Astrocyte (in vitro differentiated cells and primary cell): ENCODE measurements around the gene AK8. TPM values are rescaled to one million over a fixed set of nuclear protein-coding genes. Genes with fewer than 3 reads are reported as not detected.
"Not testable (repeated sequence)": the region's sequence is repeated elsewhere in the genome, so short reads cannot be mapped to it uniquely, and the experiment has no call there.

ENCODE experiments used
- DNase-seq: peaks from one replicate; pipeline ENCODE4 v3.0.0-alpha.2; 2010; ENCODE audit warnings: low read depth
- FAIRE-seq: peaks from 2 replicates; lab custom pipeline; 2011; peaks lifted over from hg19 to GRCh38; lab: Jason Lieb, UNC
- H2AFZ ChIP-seq: 2 replicates; pipeline ENCODE4 v1.6.0; 2012; ENCODE audit warnings: low read depth, low read length, inconsistent platforms
- H3K27ac ChIP-seq: 2 replicates; pipeline ENCODE4 v1.5.1; 2011; ENCODE audit warnings: low read depth, low read length, inconsistent platforms
- H3K27me3 ChIP-seq: 2 replicates; pipeline ENCODE4 v1.6.0; 2011; ENCODE audit warnings: low read length, inconsistent platforms; ENCODE audit not compliant: insufficient read depth
- H3K36me3 ChIP-seq: 2 replicates; pipeline ENCODE4 v1.5.1; 2011; ENCODE audit warnings: low read length, inconsistent platforms; ENCODE audit not compliant: insufficient read depth
- H3K4me1 ChIP-seq: 2 replicates; pipeline ENCODE4 v1.5.1; 2011; ENCODE audit warnings: low read length, inconsistent platforms; ENCODE audit not compliant: insufficient read depth
- H3K4me2 ChIP-seq: 2 replicates; pipeline ENCODE4 v1.6.0; 2012; ENCODE audit warnings: low read length, inconsistent platforms
- H3K4me3 ChIP-seq: 2 replicates; pipeline ENCODE4 v1.5.1; 2011; ENCODE audit warnings: low read depth, mild to moderate bottlenecking, low read length, inconsistent platforms; ENCODE audit not compliant: insufficient read depth
- H3K79me2 ChIP-seq: 2 replicates; pipeline ENCODE4 v1.6.0; 2012; ENCODE audit warnings: mild to moderate bottlenecking, low read length, inconsistent platforms; ENCODE audit not compliant: insufficient read depth
- H3K9ac ChIP-seq: 2 replicates; pipeline ENCODE4 v1.6.0; 2012; ENCODE audit warnings: mild to moderate bottlenecking, low read length, inconsistent platforms
- H3K9me3 ChIP-seq: 2 replicates; pipeline ENCODE4 v1.5.1; 2012; ENCODE audit warnings: low read depth, mild to moderate bottlenecking, low read length, inconsistent platforms; ENCODE audit not compliant: insufficient read depth
- H4K20me1 ChIP-seq: 2 replicates; pipeline ENCODE4 v1.6.0; 2012; ENCODE audit warnings: low read length, inconsistent platforms; ENCODE audit not compliant: insufficient read depth
- H3K27ac Mint-ChIP-seq: one replicate; pipeline ENCODE4 v1.8.0; 2021; ENCODE audit warnings: mild to moderate bottlenecking, mixed read lengths; ENCODE audit not compliant: unreplicated experiment
- H3K27me3 Mint-ChIP-seq: one replicate; pipeline ENCODE4 v1.8.0; 2021; ENCODE audit warnings: low read depth, mixed read lengths; ENCODE audit not compliant: unreplicated experiment
- H3K36me3 Mint-ChIP-seq: one replicate; pipeline ENCODE4 v1.8.0; 2021; ENCODE audit warnings: low read depth, mixed read lengths; ENCODE audit not compliant: unreplicated experiment
- H3K4me1 Mint-ChIP-seq: one replicate; pipeline ENCODE4 v1.8.0; 2021; ENCODE audit warnings: low read depth, mixed read lengths; ENCODE audit not compliant: unreplicated experiment
- H3K4me3 Mint-ChIP-seq: one replicate; pipeline ENCODE4 v1.8.0; 2021; ENCODE audit warnings: mild to moderate bottlenecking, moderate library complexity, mixed read lengths; ENCODE audit not compliant: unreplicated experiment
- H3K9me3 Mint-ChIP-seq: one replicate; pipeline ENCODE4 v1.8.0; 2021; ENCODE audit warnings: mild to moderate bottlenecking, mixed read lengths; ENCODE audit not compliant: unreplicated experiment
- EZH2 ChIP-seq: IDR thresholded peaks from 2 replicates; pipeline ENCODE4 v1.6.1; 2012; ENCODE audit warnings: mild to moderate bottlenecking, low read length, inconsistent platforms; ENCODE audit not compliant: insufficient read depth
- total RNA-seq: library from RNA; stranded (reverse); gene quantifications from 2 replicates; pipeline ENCODE4 v1.2.1, GENCODE V29; 2021
- TF ChIP-seq, protein P1 (sequence below): IDR thresholded peaks from 2 replicates; pipeline ENCODE4 v1.5.1; 2011; ENCODE audit warnings: low read depth, mild to moderate bottlenecking, inconsistent platforms, low read length, moderate library complexity; ENCODE audit not compliant: insufficient read depth

The AK8 gene
- total RNA-seq, 1 donor from 2014 or later: 0.27 TPM

DNA sequence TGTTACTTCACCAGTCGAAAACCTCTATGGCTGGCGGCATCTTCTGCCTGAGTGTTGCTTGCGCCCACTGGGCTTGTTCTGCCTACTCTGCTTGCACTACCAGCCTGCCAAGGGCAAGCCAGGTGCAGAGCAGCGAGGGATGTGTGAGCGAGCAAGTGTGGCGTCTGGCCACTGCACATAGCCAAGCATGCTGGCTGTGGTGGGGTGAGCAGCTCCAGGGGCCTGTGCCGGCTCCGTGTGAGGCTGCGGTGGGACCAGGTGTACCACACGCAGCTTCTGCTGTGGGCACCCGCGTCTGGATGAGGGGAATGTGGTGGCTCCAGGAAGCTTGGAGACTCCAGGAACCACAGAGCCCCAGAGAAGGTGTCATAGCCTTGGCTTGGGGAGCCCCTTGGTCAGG, 156.4 kb downstream of the AK8 start:
- H3K9ac ChIP-seq: no peak overlapping the region
- Mint-ChIP-seq H3K36me3 (no peaks in the 10 kb centered on the region), H3K27me3 (peaks cover 44% of the 10 kb centered on the region), H3K27ac (no peak overlapping the region), H3K4me1 (peaks cover 2% of the 10 kb centered on the region), H3K4me3 (no peak overlapping the region), H3K9me3 (peaks cover 5% of the 10 kb centered on the region)
- no peak overlapping the region for H2AFZ ChIP-seq
- no peaks in the 10 kb centered on the region for H4K20me1 ChIP-seq
- H3K9me3 ChIP-seq: no peaks in the 10 kb centered on the region
- peaks cover 2% of the 10 kb centered on the region for H3K27me3 ChIP-seq
- no peaks in the 10 kb centered on the region for H3K36me3 ChIP-seq
- no peaks in the 10 kb centered on the region for H3K79me2 ChIP-seq
- FAIRE-seq: no peak
- no peaks in the 10 kb centered on the region for H3K4me1 ChIP-seq
- DNase-seq: no peak
- no peak overlapping the region for H3K4me3 ChIP-seq
- TF ChIP-seq, protein P1, sequence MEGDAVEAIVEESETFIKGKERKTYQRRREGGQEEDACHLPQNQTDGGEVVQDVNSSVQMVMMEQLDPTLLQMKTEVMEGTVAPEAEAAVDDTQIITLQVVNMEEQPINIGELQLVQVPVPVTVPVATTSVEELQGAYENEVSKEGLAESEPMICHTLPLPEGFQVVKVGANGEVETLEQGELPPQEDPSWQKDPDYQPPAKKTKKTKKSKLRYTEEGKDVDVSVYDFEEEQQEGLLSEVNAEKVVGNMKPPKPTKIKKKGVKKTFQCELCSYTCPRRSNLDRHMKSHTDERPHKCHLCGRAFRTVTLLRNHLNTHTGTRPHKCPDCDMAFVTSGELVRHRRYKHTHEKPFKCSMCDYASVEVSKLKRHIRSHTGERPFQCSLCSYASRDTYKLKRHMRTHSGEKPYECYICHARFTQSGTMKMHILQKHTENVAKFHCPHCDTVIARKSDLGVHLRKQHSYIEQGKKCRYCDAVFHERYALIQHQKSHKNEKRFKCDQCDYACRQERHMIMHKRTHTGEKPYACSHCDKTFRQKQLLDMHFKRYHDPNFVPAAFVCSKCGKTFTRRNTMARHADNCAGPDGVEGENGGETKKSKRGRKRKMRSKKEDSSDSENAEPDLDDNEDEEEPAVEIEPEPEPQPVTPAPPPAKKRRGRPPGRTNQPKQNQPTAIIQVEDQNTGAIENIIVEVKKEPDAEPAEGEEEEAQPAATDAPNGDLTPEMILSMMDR: no peak
- no peak for TF ChIP-seq EZH2
- no peak overlapping the region for H3K4me2 ChIP-seq
- no peak overlapping the region for H3K27ac ChIP-seq

DNA sequence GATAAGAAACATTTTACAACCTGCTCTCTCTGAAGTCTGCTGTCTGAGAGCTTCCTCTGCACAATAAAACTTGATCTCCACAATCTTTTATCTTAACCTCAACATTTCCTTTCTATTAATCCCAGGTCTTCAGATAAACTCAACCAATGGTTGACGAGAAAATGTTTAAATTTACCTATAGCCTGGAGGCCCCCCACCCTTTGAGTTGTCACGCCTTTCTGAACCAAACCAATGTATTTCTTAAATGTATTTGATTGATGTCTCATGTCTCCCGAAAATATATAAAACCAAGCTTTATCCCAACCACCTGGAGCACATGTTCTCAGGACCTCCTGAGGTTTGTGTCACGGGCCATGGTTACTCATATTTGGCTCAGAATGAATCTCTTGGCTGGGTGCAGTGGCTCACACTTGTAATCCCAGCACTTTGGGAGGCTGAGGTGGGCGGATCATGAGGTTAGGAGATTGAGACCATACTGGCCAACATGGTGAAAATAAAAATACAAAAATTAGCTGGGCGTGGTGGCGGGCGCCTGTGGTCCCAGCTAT, 159.6 kb downstream of the AK8 start:
- H3K4me3 Mint-ChIP-seq, H3K27ac Mint-ChIP-seq: not testable (repeated sequence)

DNA sequence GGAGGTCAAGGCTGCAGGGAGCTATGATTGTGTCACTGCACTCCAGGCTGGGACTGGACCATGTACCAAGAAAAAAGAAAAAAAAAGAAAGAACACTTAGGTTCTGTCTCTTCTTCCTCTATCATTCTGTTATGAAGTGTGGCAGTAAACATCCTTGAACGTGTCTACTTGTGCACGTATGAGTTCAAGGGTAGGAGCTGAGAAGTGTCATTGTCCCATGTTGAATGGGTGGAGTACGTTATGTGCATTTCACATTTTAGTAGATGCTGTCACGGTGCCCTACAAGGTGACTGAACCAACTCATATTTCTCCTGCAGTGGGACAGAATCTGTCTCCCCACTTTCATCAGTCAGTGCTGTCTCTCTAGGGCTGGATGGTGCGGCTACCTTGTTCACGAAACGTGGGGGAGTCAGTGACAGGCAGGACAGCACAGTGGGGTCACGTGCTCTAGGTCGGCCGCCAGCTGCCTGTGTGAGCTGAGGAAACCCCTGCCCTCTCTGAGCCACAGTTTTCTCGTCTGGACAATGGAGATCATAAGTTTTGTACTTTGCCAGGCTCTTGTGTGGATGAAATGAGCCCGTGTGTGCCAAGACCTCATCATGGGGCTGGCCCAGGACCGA, 160.6 kb downstream of the AK8 start:
- TF ChIP-seq, protein P1: no peak
- TF ChIP-seq EZH2: no peak

More for the DNA sequence above, 159.6 kb downstream of the AK8 start:
- H2AFZ ChIP-seq, H3K79me2 ChIP-seq, H3K36me3 Mint-ChIP-seq, H3K36me3 ChIP-seq, H3K4me2 ChIP-seq, H3K4me1 ChIP-seq, DNase-seq, H3K27ac ChIP-seq, H3K9me3 Mint-ChIP-seq, H3K9ac ChIP-seq, H3K27me3 ChIP-seq, H3K9me3 ChIP-seq, H4K20me1 ChIP-seq, H3K4me3 ChIP-seq, FAIRE-seq, H3K4me1 Mint-ChIP-seq: not testable (repeated sequence)
- H3K27me3 Mint-ChIP-seq: peaks cover 28% of the 10 kb centered on the region

More for the DNA sequence above, 160.6 kb downstream of the AK8 start:
- no peak overlapping the region for H3K9ac ChIP-seq
- Mint-ChIP-seq H3K4me3 (no peak overlapping the region), H3K4me1 (peaks cover 2% of the 10 kb centered on the region), H3K27ac (no peak overlapping the region), H3K36me3 (no peaks in the 10 kb centered on the region), H3K27me3 (peaks cover 25% of the 10 kb centered on the region), H3K9me3 (peaks cover 3% of the 10 kb centered on the region)
- no peaks in the 10 kb centered on the region for H3K9me3 ChIP-seq
- no peaks in the 10 kb centered on the region for H3K36me3 ChIP-seq
- H3K4me2 ChIP-seq: no peak overlapping the region
- FAIRE-seq: no peak
- H3K4me1 ChIP-seq: no peaks in the 10 kb centered on the region
- no peaks in the 10 kb centered on the region for H3K27me3 ChIP-seq
- no peak for DNase-seq
- H4K20me1 ChIP-seq: no peaks in the 10 kb centered on the region
- no peaks in the 10 kb centered on the region for H3K79me2 ChIP-seq
- no peak overlapping the region for H3K4me3 ChIP-seq
- H2AFZ ChIP-seq: no peak overlapping the region
- no peak overlapping the region for H3K27ac ChIP-seq
